ENCODE measurements around the gene DPAGT1. TPM values are rescaled to one million over a fixed set of nuclear protein-coding genes. Genes with fewer than 3 reads are reported as not detected.
"Not testable (repeated sequence)": the region's sequence is repeated elsewhere in the genome, so short reads cannot be mapped to it uniquely, and the experiment has no call there.

The DPAGT1 gene
- total and polyA plus RNA-seq, 8 donors, result 21.3 to 46.2 (median 29.0) TPM

DNA sequence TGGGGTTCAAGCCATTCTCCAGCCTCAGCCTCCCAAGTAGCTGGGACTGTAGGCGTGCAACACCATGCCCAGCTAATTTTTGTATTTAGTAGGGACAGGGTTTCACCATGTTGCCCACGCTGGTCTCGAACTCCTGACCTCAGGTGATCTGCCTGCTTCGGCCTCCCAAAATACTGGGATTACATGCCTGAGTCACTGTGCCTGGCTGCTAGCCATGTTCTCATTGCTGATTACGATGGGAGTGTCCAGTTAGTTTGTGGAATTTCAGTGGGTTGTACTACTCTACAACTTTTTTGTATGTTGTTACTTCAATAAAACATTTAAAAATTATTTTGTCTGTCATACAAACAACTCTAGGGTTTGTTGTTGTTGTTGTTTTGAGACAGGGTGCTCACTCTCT, 38.9 kb downstream of the DPAGT1 start:
- no peak overlapping the region for H3K27ac ChIP-seq
- DNase-seq, result peak in 4 of 6 donors; percentile 20 to 70 (median 48)
- 52 to 53% methylated on average over 5 of the region's 5 CpGs for WGBS, 2 donors
- no peaks in the 10 kb centered on the region for H3K9me3 ChIP-seq
- intact Hi-C loops (cut with DNase I), result no loop called here
- no peaks in the 10 kb centered on the region for H3K27me3 ChIP-seq
- FAIRE-seq, result no peak
- H3K36me3 ChIP-seq, result no peaks in the 10 kb centered on the region
- TF ChIP-seq, protein P1, sequence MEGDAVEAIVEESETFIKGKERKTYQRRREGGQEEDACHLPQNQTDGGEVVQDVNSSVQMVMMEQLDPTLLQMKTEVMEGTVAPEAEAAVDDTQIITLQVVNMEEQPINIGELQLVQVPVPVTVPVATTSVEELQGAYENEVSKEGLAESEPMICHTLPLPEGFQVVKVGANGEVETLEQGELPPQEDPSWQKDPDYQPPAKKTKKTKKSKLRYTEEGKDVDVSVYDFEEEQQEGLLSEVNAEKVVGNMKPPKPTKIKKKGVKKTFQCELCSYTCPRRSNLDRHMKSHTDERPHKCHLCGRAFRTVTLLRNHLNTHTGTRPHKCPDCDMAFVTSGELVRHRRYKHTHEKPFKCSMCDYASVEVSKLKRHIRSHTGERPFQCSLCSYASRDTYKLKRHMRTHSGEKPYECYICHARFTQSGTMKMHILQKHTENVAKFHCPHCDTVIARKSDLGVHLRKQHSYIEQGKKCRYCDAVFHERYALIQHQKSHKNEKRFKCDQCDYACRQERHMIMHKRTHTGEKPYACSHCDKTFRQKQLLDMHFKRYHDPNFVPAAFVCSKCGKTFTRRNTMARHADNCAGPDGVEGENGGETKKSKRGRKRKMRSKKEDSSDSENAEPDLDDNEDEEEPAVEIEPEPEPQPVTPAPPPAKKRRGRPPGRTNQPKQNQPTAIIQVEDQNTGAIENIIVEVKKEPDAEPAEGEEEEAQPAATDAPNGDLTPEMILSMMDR (IDR thresholded peaks at IDR 0.05), result no peak
- H3K4me1 ChIP-seq, result peaks cover 0 to 27% (median 0%) of the 10 kb centered on the region in 3 donors
- H3K4me3 ChIP-seq, result no peak overlapping the region
- ATAC-seq, result no peak

DNA sequence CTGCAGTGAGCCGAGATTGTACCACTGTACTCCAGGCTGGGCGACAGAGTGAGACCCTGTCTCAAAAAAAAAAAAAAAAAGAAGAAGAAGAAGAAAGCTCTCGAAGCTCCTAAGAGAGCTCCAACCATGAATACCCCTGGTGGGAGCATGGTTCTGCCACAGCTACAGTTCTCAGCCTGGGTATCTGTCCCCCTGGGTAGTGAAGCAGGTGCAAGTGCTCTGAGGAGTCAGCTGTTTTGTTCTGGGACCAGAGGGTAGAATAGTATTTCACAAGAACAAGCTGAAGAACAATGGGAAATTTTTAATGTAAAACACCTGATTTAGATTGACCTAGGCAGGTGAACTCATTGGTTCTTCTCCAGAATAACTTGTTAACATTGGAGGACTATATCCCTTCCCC, 40.4 kb downstream of the DPAGT1 start:
- FAIRE-seq, result no peak
- peak; percentile 24 to 51 (median 39) for ATAC-seq
- WGBS, 2 donors, result 36 to 42% methylated on average over 3 of the region's 3 CpGs
- Histone ChIP-seq H3K4me3 (no peak overlapping the region), H3K27ac (peak overlapping the region; percentile 11 to 64 (median 30)), H3K9me3 (no peaks in the 10 kb centered on the region), H3K27me3 (no peaks in the 10 kb centered on the region), H3K4me1 (peaks cover 0 to 23% (median 0%) of the 10 kb centered on the region in 3 donors), H3K36me3 (no peaks in the 10 kb centered on the region)
- peak in 4 of 6 donors; percentile 49 to 79 (median 58) for DNase-seq
- intact Hi-C loops (cut with DNase I), result no loop called here
- TF ChIP-seq, protein P1 (IDR thresholded peaks at IDR 0.05), result no peak

DNA sequence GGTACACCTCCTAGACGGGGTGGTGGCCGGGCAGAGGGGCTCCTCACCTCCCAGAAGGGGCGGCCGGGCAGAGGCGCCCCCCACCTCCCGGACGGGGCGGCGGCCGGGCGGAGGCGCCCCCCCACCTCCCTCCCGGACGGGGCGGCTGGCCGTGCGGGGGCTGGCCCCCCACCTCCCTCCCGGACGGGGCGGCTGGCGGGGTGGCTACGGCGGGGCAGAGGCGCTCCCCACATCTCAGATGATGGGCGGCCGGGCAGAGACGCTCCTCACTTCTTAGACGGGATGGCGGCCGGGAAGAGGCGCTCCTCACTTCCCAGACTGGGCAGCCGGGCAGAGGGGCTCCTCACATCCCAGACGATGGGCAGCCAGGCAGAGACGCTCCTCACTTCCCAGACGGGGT, 42.5 kb downstream of the DPAGT1 start:
- FAIRE-seq; H3K36me3 ChIP-seq; intact Hi-C loops (cut with DNase I); H3K9me3 ChIP-seq; H3K4me3 ChIP-seq; H3K27ac ChIP-seq; H3K27me3 ChIP-seq; ATAC-seq: not testable (repeated sequence)
- peak in 1 of 6 donors; percentile 65 for DNase-seq
- 78 to 80% methylated on average over 20 to 31 of the region's 35 CpGs for WGBS, 2 donors
- peaks cover 0 to 33% (median 0%) of the 10 kb centered on the region in 3 donors for H3K4me1 ChIP-seq

DNA sequence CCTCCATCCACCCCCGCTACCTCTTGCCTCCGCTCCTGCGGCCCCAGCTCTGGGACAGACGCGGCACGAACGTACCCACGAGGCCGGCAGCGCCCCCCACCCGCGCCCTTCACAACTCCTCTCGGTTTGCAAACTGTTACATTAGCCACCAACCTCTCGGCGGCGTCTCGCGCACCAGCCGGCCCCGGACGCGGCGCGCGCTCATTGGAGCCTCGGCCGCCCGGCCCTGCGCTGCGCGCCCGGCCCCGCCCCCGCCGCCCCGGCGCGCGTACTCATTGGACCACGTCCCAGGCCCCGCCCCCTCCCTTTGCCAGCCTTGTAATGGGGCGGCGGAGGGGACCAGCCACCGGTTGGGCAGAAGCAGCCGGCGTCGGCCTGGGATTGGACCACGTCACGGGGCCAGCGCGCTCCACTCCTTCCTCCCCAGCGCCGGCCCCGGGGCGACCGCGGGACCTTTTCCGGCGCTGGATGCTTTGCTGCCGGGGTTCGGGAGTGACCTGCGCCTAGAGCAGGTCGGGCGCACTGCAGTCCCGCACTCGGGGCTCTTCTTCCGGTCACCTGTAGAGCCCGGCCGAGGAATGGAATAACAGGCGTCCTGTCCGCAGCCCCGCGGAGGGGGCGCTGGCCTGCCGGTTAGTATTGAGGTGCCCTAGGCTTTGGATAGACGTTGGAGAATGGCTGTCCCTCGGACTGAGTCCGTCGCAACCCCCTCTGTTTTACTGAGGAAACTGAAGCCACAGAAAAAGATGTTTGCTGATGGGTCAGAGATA, 44.5 kb downstream of the DPAGT1 start, which contains the start of gene HYOU1:
Gene HYOU1, minus strand, starts transcription at position 206 of the 770 bp plus-strand sequence. CDS start 1,045 bp downstream, outside the sequence.
- TF ChIP-seq, protein P1 (IDR thresholded peaks at IDR 0.05), result no peak
- Histone ChIP-seq H3K4me3 (peak within 1 kb of the TSS; percentile 86 to 99 (median 90)), H3K9me3 (no peaks in the 10 kb centered on the region), H3K27me3 (no peaks in the 10 kb centered on the region), H3K4me1 (peaks cover 0 to 25% (median 0%) of the 10 kb centered on the region in 3 donors), H3K36me3 (peaks cover 4 to 23% (median 19%) of the 10 kb centered on the region in 3 donors), H3K27ac (peak within 1 kb of the TSS; percentile 70 to 95 (median 82))
- DNase-seq (peak; percentile 98 to 100 (median 98)), ATAC-seq (peak; percentile 89 to 96 (median 90)), FAIRE-seq (no peak)
- intact Hi-C loops (cut with DNase I), result no loop called here
- 0% methylated on average over 69 to 79 of the region's 79 CpGs for WGBS, 2 donors

DNA sequence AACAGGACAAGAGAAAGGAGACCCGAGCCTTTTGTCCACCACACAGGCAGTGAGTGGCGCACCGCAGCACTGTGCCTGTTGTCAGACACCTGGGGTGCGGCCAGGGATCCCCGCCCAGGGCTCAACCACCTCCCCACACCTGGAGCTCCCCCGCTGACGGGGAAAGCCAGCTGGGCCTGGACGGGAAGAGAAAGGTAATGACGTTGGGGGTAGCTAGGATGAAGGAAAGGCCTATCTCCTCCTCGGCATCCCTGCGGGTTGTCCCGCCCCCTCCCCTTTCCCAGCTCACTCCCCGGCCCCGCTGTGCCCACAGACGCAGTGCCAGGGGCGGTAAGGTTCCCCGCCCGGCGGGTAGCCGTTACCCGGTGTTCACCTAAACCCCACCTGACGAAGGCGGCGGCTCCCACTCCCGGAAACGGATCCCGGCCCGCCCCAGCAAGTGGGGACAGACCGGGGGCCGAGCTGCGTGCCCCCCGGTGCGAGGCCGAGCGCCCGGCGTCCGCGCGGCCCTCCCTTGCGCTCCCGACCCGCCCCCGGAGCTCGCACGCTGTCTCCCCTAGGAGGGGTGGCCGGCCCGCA, 45.1 kb downstream of the DPAGT1 start:
- peak overlapping the region; percentile 86 to 99 (median 90) for H3K4me3 ChIP-seq
- 1% methylated on average over 42 to 48 of the region's 48 CpGs for WGBS, 2 donors
- FAIRE-seq (no peak), ATAC-seq (peak; percentile 9 to 27 (median 16)), DNase-seq (peak; percentile 36 to 87 (median 64))
- intact Hi-C loops (cut with DNase I), result no loop called here
- no peaks in the 10 kb centered on the region for H3K9me3 ChIP-seq
- peak overlapping the region; percentile 60 to 83 (median 74) for H3K27ac ChIP-seq
- peaks cover 0 to 22% (median 0%) of the 10 kb centered on the region in 3 donors for H3K4me1 ChIP-seq
- peaks cover 4 to 29% (median 24%) of the 10 kb centered on the region in 3 donors for H3K36me3 ChIP-seq
- TF ChIP-seq, protein P1 (IDR thresholded peaks at IDR 0.05), result no peak
- no peaks in the 10 kb centered on the region for H3K27me3 ChIP-seq

Measured in pancreas (tissue), 10 donors.